GM12801 (cell line): Measurements from ENCODE around the gene UBE2J2.

Experiments used
- TF ChIP-seq, protein P1 (sequence below): IDR thresholded peaks from one replicate; pipeline ENCODE4 v1.5.1; 2011; ENCODE audit warnings: control low read depth; ENCODE audit not compliant: insufficient read length; ENCODE audit errors: extremely low read depth

UBE2J2 gene

DNA sequence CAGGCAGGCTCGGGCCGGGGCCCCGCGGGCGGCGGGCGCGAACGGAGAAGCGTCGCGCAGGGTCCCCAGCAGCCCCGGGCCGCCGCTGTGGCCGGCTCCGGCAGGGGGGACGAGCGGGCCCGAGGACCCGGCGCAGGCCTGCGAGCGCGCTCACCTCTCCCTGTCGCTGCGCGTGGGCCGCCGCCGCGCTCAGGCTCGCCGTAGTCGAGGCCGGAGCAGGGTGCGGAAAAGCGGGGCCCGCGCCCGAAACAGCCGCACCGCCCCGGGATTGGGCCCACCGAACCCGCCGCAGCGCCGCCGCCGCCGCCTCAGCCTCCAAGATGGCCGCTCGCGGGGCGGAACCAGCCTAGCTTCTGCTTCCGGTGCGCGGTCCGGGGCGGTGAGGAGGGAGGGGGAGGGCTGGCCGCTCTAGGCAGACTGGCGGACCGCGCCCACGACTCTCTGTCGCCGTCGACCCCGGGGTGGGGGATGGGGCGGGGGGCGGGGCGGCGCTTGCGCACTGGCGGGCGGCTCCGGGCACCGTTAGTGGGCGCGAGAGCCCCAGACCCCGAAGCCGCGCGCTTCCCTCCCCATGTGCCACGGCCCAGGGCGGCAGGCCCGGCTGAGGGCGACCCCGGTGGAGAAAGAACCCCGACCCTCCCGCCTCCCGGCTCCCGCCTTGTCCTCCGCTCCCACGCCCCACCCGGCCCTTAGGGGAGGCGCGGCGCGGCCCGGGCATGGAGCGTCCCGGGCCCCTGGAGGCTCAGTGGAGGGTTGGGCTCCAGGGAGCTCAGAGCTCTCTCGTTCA is at the start of gene UBE2J2:
UBE2J2 (minus strand) TSS at position 343 of the 787 bp plus-strand sequence. CDS start 5,862 bp downstream, outside the sequence.
- TF ChIP-seq, protein P1, sequence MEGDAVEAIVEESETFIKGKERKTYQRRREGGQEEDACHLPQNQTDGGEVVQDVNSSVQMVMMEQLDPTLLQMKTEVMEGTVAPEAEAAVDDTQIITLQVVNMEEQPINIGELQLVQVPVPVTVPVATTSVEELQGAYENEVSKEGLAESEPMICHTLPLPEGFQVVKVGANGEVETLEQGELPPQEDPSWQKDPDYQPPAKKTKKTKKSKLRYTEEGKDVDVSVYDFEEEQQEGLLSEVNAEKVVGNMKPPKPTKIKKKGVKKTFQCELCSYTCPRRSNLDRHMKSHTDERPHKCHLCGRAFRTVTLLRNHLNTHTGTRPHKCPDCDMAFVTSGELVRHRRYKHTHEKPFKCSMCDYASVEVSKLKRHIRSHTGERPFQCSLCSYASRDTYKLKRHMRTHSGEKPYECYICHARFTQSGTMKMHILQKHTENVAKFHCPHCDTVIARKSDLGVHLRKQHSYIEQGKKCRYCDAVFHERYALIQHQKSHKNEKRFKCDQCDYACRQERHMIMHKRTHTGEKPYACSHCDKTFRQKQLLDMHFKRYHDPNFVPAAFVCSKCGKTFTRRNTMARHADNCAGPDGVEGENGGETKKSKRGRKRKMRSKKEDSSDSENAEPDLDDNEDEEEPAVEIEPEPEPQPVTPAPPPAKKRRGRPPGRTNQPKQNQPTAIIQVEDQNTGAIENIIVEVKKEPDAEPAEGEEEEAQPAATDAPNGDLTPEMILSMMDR, result no peak

DNA sequence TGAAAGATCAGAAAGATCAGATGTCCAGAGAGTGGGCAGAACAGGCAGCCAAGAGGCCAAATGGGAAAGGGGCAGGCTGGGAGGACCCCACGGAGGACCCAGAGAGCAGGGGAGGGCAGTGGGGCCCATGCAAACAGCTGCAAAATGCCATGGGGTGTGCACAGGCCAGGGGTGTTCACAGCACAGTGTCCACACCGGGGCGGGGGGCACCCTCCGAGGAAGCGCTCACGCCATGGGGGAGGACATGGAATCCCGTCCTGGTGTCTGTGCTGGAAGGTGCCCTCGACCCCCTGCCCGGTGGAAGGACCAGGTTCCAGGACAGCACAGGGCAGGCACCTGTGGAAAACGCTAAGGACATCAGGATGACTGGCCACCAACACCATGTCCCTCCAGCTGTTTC is 49.3 kb upstream of the UBE2J2 start:
- TF ChIP-seq, protein P1, result no peak

GRCh38 chr1:1322418-1322817 is 48.8 kb upstream of the UBE2J2 start:
- TF ChIP-seq, protein P1, result no peak

GRCh38 chr1:1321477-1321876 is 47.8 kb upstream of the UBE2J2 start:
- TF ChIP-seq, protein P1, result no peak

DNA sequence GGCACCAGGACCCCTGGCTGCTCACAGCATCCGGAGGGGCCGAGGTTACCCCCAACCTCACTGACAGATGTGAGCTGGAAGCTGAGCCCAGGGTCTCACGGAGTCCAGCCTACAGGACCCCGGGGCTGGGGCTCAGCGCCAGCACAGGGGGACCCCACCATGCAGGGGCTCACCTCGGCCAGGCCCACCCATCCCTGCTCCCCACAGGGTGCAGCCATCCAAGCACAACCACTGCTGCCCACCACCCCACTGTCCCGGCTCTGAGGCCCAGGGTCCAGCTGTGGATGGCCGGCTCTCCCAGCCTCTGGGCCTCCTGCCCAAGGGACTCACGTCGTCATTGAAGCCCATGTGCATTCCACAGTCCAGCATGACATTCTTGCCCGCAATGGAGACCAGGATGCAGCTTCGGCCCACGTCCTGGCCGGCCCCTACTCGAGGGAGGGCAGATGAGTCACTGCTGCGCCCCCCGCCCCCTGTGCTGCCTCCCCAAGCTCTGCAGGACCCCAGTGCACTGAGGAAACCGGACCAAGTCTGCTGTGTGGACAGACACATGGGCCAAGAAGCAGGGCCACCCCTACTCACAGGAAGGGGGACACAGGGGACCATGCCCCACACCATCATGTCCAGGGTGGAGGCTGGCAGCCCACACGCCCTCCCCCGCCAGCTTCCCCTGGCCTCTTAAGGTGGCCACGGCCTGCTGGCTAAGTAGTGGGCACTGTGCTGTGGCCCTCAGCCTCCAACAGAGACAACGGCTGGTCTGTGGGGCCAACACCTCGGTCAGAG is 47.2 kb upstream of the UBE2J2 start:
- TF ChIP-seq, protein P1, result no peak

DNA sequence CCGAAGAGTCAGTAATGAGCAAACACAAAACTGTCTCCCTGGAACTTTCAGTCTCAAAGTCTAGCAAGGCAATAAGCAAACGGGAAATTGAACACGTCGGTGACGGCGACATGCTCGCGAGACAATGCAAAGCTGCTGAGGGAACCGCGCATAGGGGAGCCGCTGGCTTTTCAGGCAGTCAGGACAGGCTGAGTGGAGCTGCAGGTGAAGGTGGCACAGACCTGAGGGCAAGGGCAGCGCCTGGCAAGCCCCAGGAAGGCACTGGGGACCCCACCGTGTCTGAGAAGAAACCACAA is 45.9 kb upstream of the UBE2J2 start:
- TF ChIP-seq, protein P1, result no peak

DNA sequence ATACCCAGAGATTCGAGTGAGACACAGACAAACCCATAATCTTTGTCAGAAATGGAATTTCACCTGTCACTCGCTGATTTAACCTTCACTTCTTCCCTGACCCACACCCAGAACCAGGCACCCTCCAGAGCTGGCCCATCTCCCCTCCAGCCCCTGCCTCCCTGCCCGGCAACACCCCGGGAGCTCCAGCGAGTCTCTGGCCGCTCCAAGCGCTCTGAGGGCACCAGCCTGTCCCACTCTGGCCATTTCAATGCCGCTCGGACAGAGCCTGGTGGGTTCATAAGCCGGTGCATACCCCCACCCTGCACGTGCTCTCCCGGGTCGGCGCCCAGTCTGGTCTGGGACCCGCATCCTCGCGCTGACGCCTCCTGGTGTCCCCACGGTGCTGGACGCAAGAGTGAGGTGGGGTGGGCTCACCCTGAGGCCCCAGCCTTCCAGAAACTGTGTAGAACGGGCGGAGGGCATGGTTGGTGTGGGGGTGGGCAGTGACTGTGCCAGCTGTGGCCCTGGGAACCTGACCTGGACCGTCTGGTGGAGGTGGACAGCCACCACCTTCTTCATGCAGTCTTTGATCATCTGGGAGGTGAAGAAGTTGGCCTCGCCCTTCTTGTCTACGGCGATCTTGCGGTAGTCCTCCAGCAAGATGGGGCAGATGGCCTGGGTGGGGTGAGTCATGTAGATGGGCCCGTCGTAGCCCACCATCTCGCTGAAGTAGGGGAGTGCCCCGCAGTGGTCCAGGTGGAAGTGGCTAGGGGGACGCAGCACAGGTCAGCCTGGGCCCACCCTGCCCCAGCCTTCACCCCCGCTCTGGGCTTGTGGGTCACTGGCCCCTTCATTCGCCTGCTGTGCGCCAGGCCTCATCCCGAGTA is 45.4 kb upstream of the UBE2J2 start:
- TF ChIP-seq, protein P1, result no peak
